ENCODE measurements around the gene SACS. TPM values are rescaled to one million over a fixed set of nuclear protein-coding genes. Genes with fewer than 3 reads are reported as not detected.

The SACS gene
- polyA plus RNA-seq, 3 donors: 1.7 to 2.7 (median 2.2) TPM

DNA sequence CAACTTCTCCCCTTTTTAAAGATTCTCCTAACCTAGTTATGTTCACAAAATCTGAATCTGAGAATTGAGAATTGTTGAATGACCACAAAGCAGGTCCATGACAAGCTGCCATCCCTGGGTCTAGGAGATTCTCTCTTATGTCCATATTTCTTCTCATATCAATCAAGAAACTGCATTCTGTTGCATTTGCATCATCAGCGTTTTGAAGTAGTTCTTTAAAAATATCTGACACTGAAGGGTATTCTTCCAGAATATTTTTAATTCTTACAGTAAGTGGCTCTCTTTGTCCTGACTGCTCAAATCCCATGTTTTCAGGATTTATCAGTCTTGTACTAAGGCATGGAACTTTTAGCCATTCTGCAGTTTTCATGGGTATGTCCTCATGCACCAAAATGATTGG, 94.3 kb downstream of the SACS start:
- intact Hi-C loops (cut with micrococcal nuclease): no loop called here
- peaks cover 11 to 45% (median 32%) of the 10 kb centered on the region in 7 donors for H3K9me3 Mint-ChIP-seq
- Histone ChIP-seq H3K4me2 (replicated peaks; ENCODE audit: extremely low read depth, low read length, poor library complexity, severe bottlenecking) (no peak overlapping the region), H3K27ac (ENCODE audit: low read depth in 1 of 2, low read length in 2 of 2) (no peak overlapping the region), H3K9me3 (replicated peaks in 1 of 2; ENCODE audit: control insufficient read depth in 1 of 2, insufficient read depth in 1 of 2, low read length in 2 of 2) (peaks cover 19 to 64% of the 10 kb centered on the region in 2 donors), H2AFZ (ENCODE audit: insufficient read depth, low read depth, low read length, poor library complexity, severe bottlenecking) (no peak overlapping the region), H3K27me3 (ENCODE audit: control insufficient read depth in 2 of 2, insufficient read depth in 2 of 2, low read length in 2 of 2) (no peaks in the 10 kb centered on the region), H3K4me3 (replicated peaks in 1 of 3; ENCODE audit: low read depth in 2 of 3, low read length in 3 of 3) (no peak overlapping the region), H3K36me3 (replicated peaks in 1 of 2; ENCODE audit: control insufficient read depth in 1 of 2, insufficient read depth in 2 of 2, low read length in 2 of 2) (peaks cover 12 to 43% of the 10 kb centered on the region in 2 donors), H3K4me1 (ENCODE audit: control insufficient read depth in 1 of 2, insufficient read depth in 2 of 2, low read length in 2 of 2) (no peaks in the 10 kb centered on the region), H3K79me2 (ENCODE audit: insufficient read depth, low read length) (no peaks in the 10 kb centered on the region), H3K9ac (ENCODE audit: insufficient read depth, low read length, poor library complexity, severe bottlenecking) (no peak overlapping the region), H4K20me1 (ENCODE audit: insufficient read depth, low read length) (no peaks in the 10 kb centered on the region)
- no peak overlapping the region for H3K27ac Mint-ChIP-seq
- peaks cover 28 to 32% of the 10 kb centered on the region in 2 donors for H3K36me3 Mint-ChIP-seq
- WGBS (ENCODE audit: insufficient coverage): no CpG with 5 or more reads among the region's 1 CpG
- no peak for DNase-seq
- H3K4me3 Mint-ChIP-seq: no peak overlapping the region
- TF ChIP-seq, protein P1, sequence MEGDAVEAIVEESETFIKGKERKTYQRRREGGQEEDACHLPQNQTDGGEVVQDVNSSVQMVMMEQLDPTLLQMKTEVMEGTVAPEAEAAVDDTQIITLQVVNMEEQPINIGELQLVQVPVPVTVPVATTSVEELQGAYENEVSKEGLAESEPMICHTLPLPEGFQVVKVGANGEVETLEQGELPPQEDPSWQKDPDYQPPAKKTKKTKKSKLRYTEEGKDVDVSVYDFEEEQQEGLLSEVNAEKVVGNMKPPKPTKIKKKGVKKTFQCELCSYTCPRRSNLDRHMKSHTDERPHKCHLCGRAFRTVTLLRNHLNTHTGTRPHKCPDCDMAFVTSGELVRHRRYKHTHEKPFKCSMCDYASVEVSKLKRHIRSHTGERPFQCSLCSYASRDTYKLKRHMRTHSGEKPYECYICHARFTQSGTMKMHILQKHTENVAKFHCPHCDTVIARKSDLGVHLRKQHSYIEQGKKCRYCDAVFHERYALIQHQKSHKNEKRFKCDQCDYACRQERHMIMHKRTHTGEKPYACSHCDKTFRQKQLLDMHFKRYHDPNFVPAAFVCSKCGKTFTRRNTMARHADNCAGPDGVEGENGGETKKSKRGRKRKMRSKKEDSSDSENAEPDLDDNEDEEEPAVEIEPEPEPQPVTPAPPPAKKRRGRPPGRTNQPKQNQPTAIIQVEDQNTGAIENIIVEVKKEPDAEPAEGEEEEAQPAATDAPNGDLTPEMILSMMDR (IDR thresholded peaks at IDR 0.05): no peak
- H3K27me3 Mint-ChIP-seq (ENCODE audit: low read depth in 3 of 3): no peaks in the 10 kb centered on the region
- H3K4me1 Mint-ChIP-seq: no peaks in the 10 kb centered on the region

- Histone ChIP-seq H3K9ac (ENCODE audit: insufficient read depth, low read length, poor library complexity, severe bottlenecking) (no peak overlapping the region), H3K4me2 (replicated peaks; ENCODE audit: extremely low read depth, low read length, poor library complexity, severe bottlenecking) (no peak overlapping the region), H4K20me1 (ENCODE audit: insufficient read depth, low read length) (no peaks in the 10 kb centered on the region), H3K27ac (ENCODE audit: low read depth in 1 of 2, low read length in 2 of 2) (no peak overlapping the region), H3K4me1 (ENCODE audit: control insufficient read depth in 1 of 2, insufficient read depth in 2 of 2, low read length in 2 of 2) (no peaks in the 10 kb centered on the region), H3K36me3 (replicated peaks in 1 of 2; ENCODE audit: control insufficient read depth in 1 of 2, insufficient read depth in 2 of 2, low read length in 2 of 2) (no peaks in the 10 kb centered on the region), H3K79me2 (ENCODE audit: insufficient read depth, low read length) (no peaks in the 10 kb centered on the region), H3K27me3 (ENCODE audit: control insufficient read depth in 2 of 2, insufficient read depth in 2 of 2, low read length in 2 of 2) (no peaks in the 10 kb centered on the region), H2AFZ (ENCODE audit: insufficient read depth, low read depth, low read length, poor library complexity, severe bottlenecking) (no peak overlapping the region), H3K4me3 (replicated peaks in 1 of 3; ENCODE audit: low read depth in 2 of 3, low read length in 3 of 3) (no peak overlapping the region), H3K9me3 (replicated peaks in 1 of 2; ENCODE audit: control insufficient read depth in 1 of 2, insufficient read depth in 1 of 2, low read length in 2 of 2) (peaks cover 2 to 18% of the 10 kb centered on the region in 2 donors)
- Mint-ChIP-seq H3K27me3 (ENCODE audit: low read depth in 3 of 3) (no peaks in the 10 kb centered on the region), H3K36me3 (peaks cover 1 to 5% of the 10 kb centered on the region in 2 donors), H3K27ac (no peak overlapping the region), H3K4me3 (no peak overlapping the region), H3K9me3 (peaks cover 2 to 19% (median 9%) of the 10 kb centered on the region in 7 donors), H3K4me1 (no peaks in the 10 kb centered on the region)
- DNase-seq: no peak
- TF ChIP-seq, protein P1 (IDR thresholded peaks at IDR 0.05): no peak
- 100% methylated on average over 3 of the region's 6 CpGs for WGBS (ENCODE audit: insufficient coverage)
- intact Hi-C loops (cut with micrococcal nuclease): no loop called here
Observed at GRCh38 chr13:23330356-23330755, 103.1 kb downstream of the SACS start.
